DOHH2 (cell line): ENCODE results near the gene ABCC6.
"Not testable (repeated sequence)": the region's sequence is repeated elsewhere in the genome, so short reads cannot be mapped to it uniquely, and the experiment has no call there.

Experiments
- EZH2phosphoT487 ChIP-seq: fragments of 200-600 bp; sonication (generic); IDR thresholded peaks from 2 replicates; pipeline ENCODE4 v1.6.1; 2017; ENCODE audit warnings: borderline replicate concordance, mild to moderate bottlenecking, antibody characterized with exemption, low read length, moderate library complexity, mixed read lengths
- TF ChIP-seq, protein P1 (sequence below): fragments of 200-600 bp; sonication (generic); IDR thresholded peaks from one replicate; pipeline ENCODE4 v1.5.1; 2014; ENCODE audit warnings: antibody characterized with exemption, mild to moderate bottlenecking, low read depth, low read length; ENCODE audit not compliant: poor library complexity, severe bottlenecking

GRCh38 chr16:16220449-16220848 lies 2.8 kb downstream of the ABCC6 start:
- TF ChIP-seq, protein P1, sequence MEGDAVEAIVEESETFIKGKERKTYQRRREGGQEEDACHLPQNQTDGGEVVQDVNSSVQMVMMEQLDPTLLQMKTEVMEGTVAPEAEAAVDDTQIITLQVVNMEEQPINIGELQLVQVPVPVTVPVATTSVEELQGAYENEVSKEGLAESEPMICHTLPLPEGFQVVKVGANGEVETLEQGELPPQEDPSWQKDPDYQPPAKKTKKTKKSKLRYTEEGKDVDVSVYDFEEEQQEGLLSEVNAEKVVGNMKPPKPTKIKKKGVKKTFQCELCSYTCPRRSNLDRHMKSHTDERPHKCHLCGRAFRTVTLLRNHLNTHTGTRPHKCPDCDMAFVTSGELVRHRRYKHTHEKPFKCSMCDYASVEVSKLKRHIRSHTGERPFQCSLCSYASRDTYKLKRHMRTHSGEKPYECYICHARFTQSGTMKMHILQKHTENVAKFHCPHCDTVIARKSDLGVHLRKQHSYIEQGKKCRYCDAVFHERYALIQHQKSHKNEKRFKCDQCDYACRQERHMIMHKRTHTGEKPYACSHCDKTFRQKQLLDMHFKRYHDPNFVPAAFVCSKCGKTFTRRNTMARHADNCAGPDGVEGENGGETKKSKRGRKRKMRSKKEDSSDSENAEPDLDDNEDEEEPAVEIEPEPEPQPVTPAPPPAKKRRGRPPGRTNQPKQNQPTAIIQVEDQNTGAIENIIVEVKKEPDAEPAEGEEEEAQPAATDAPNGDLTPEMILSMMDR = not testable (repeated sequence)
- not testable (repeated sequence) for TF ChIP-seq EZH2phosphoT487
